ENCODE measurements around the gene OSTN.

Gene OSTN

DNA sequence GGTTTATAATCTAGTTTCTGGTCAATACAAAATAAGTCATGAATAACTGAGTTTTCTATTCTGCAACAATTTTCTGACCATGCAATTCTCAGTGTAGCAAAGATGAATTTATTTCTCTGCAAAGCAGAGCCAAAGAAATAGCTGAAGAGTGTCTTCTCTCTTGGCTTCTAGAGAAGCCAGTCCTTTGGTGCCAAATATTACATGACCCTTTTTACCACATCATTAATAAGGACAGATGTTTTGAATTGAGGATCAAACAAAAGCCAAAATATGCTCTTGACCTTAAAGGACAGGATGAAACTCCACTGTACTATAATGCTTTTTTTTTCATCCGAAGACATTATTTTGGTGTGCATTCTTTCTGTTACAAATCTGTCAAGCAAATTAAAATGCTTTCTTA is 40.2 kb upstream of the OSTN start:
- H3K4me1 ChIP-seq (ENCODE audit: low read depth, poor library complexity, severe bottlenecking) = no peaks in the 10 kb centered on the region
- TF ChIP-seq CTCF (conservative IDR thresholded peaks at IDR 0.05; ENCODE audit: low read depth, low read length) = no peak

GRCh38 chr3:191165802-191166201 is 33.2 kb upstream of the OSTN start:
- Histone ChIP-seq H3K27me3 (ENCODE audit: insufficient read depth, low read depth) (no peaks in the 10 kb centered on the region), H3K4me1 (ENCODE audit: low read depth, poor library complexity, severe bottlenecking) (no peaks in the 10 kb centered on the region), H3K4me2 (no peak overlapping the region), H4K20me1 (ENCODE audit: insufficient read depth) (no peaks in the 10 kb centered on the region), H3K36me3 (ENCODE audit: insufficient read depth) (no peaks in the 10 kb centered on the region), H3K79me2 (ENCODE audit: insufficient read depth, low read depth) (no peaks in the 10 kb centered on the region), H2AFZ (ENCODE audit: low read depth) (no peak overlapping the region), H3K9ac (no peak overlapping the region), H3K4me3 (IDR thresholded peaks at IDR 0.05; ENCODE audit: insufficient read depth, low read depth, low read length) (no peak overlapping the region), H3K27ac (no peak overlapping the region)
- TF ChIP-seq CTCF (conservative IDR thresholded peaks at IDR 0.05; ENCODE audit: low read depth, low read length) = no peak

More for the DNA sequence above, 40.2 kb upstream of the OSTN start:
- Histone ChIP-seq H3K36me3 (ENCODE audit: insufficient read depth) (no peaks in the 10 kb centered on the region), H3K4me2 (no peak overlapping the region), H2AFZ (ENCODE audit: low read depth) (no peak overlapping the region), H3K9ac (no peak overlapping the region), H3K27ac (no peak overlapping the region), H3K27me3 (ENCODE audit: insufficient read depth, low read depth) (no peaks in the 10 kb centered on the region), H3K4me3 (IDR thresholded peaks at IDR 0.05; ENCODE audit: insufficient read depth, low read depth, low read length) (no peak overlapping the region), H4K20me1 (ENCODE audit: insufficient read depth) (no peaks in the 10 kb centered on the region), H3K79me2 (ENCODE audit: insufficient read depth, low read depth) (no peaks in the 10 kb centered on the region)

- H3K79me2 ChIP-seq (ENCODE audit: insufficient read depth, low read depth) = no peaks in the 10 kb centered on the region
- H3K27me3 ChIP-seq (ENCODE audit: insufficient read depth, low read depth) = no peaks in the 10 kb centered on the region
- TF ChIP-seq CTCF (conservative IDR thresholded peaks at IDR 0.05; ENCODE audit: low read depth, low read length) = no peak
Measured at GRCh38 chr3:191166368-191166767, 32.7 kb upstream of the OSTN start.

GRCh38 chr3:191169566-191169965 is 29.5 kb upstream of the OSTN start:
- Histone ChIP-seq H3K4me2 (no peak overlapping the region), H3K9ac (no peak overlapping the region), H3K4me1 (ENCODE audit: low read depth, poor library complexity, severe bottlenecking) (no peaks in the 10 kb centered on the region), H2AFZ (ENCODE audit: low read depth) (no peak overlapping the region), H3K79me2 (ENCODE audit: insufficient read depth, low read depth) (no peaks in the 10 kb centered on the region), H3K27me3 (ENCODE audit: insufficient read depth, low read depth) (no peaks in the 10 kb centered on the region), H4K20me1 (ENCODE audit: insufficient read depth) (no peaks in the 10 kb centered on the region), H3K4me3 (IDR thresholded peaks at IDR 0.05; ENCODE audit: insufficient read depth, low read depth, low read length) (no peak overlapping the region), H3K36me3 (ENCODE audit: insufficient read depth) (no peaks in the 10 kb centered on the region), H3K27ac (no peak overlapping the region)
- no peak for TF ChIP-seq CTCF (conservative IDR thresholded peaks at IDR 0.05; ENCODE audit: low read depth, low read length)

More at GRCh38 chr3:191166368-191166767, 32.7 kb upstream of the OSTN start:
- no peaks in the 10 kb centered on the region for H3K36me3 ChIP-seq (ENCODE audit: insufficient read depth)
- H3K9ac ChIP-seq = no peak overlapping the region
- no peak overlapping the region for H2AFZ ChIP-seq (ENCODE audit: low read depth)
- no peaks in the 10 kb centered on the region for H3K4me1 ChIP-seq (ENCODE audit: low read depth, poor library complexity, severe bottlenecking)
- no peak overlapping the region for H3K4me2 ChIP-seq
- H3K4me3 ChIP-seq (IDR thresholded peaks at IDR 0.05; ENCODE audit: insufficient read depth, low read depth, low read length) = no peak overlapping the region
- no peaks in the 10 kb centered on the region for H4K20me1 ChIP-seq (ENCODE audit: insufficient read depth)
- no peak overlapping the region for H3K27ac ChIP-seq

All from KMS-11 (cell line).